ENCODE measurements around the gene C1QTNF2.

The C1QTNF2 gene

GRCh38 chr5:160370713-160371034 lies 248 bp upstream of the C1QTNF2 start:
- H3K4me3 ChIP-seq (ENCODE audit: low read length): peak overlapping the region; percentile 14
- DNase-seq: no peak
- no peak overlapping the region for H2BK120ac ChIP-seq (ENCODE audit: low read depth, low read length)
- no peak overlapping the region for H4K8ac ChIP-seq (ENCODE audit: low read depth, low read length)
- H3K27ac ChIP-seq (ENCODE audit: low read depth, low read length): no peak overlapping the region
- peak overlapping the region; percentile 12 for H3K56ac ChIP-seq (ENCODE audit: low read length)
- no peak overlapping the region for H2BK15ac ChIP-seq (replicated peaks; ENCODE audit: low read depth)
- H4K5ac ChIP-seq (ENCODE audit: low read length): no peak overlapping the region
- H3K4ac ChIP-seq (ENCODE audit: low read depth, low read length): no peak overlapping the region
- no peak overlapping the region for H2AK5ac ChIP-seq (ENCODE audit: low read length)
- H3K79me2 ChIP-seq (ENCODE audit: control insufficient read depth, insufficient read depth, low read length): no peaks in the 10 kb centered on the region
- no peaks in the 10 kb centered on the region for H3K79me1 ChIP-seq (ENCODE audit: low read length)
- peak overlapping the region; percentile 38 for H3K9ac ChIP-seq (ENCODE audit: low read length)
- no peaks in the 10 kb centered on the region for H3K36me3 ChIP-seq (ENCODE audit: control insufficient read depth, insufficient read depth, low read length)
- no peak overlapping the region for H3K23ac ChIP-seq (ENCODE audit: low read length)
- WGBS (ENCODE audit: extremely low coverage, insufficient coverage, low lambda C conversion rate): 100% methylated on average over 1 of the region's 12 CpGs
- no peak overlapping the region for H2BK5ac ChIP-seq (ENCODE audit: low read length)
- peaks cover 3% of the 10 kb centered on the region for H3K4me1 ChIP-seq (ENCODE audit: control insufficient read depth, low read depth, low read length)
- peak overlapping the region; percentile 54 for H3K4me2 ChIP-seq (ENCODE audit: low read length)
- no peak overlapping the region for H3K18ac ChIP-seq (ENCODE audit: low read length)
- peaks cover 8% of the 10 kb centered on the region for H3K27me3 ChIP-seq (ENCODE audit: insufficient read depth, low read length, poor library complexity)

GRCh38 chr5:160367885-160368284 lies 2.5 kb downstream of the C1QTNF2 start:
- no peak overlapping the region for H3K27ac ChIP-seq (ENCODE audit: low read depth, low read length)
- H3K18ac ChIP-seq (ENCODE audit: low read length): no peak overlapping the region
- no peak overlapping the region for H2BK15ac ChIP-seq (replicated peaks; ENCODE audit: low read depth)
- no peaks in the 10 kb centered on the region for H3K79me2 ChIP-seq (ENCODE audit: control insufficient read depth, insufficient read depth, low read length)
- H3K9ac ChIP-seq (ENCODE audit: low read length): no peak overlapping the region
- no peak overlapping the region for H3K56ac ChIP-seq (ENCODE audit: low read length)
- peaks cover 8% of the 10 kb centered on the region for H3K27me3 ChIP-seq (ENCODE audit: insufficient read depth, low read length, poor library complexity)
- H3K36me3 ChIP-seq (ENCODE audit: control insufficient read depth, insufficient read depth, low read length): no peaks in the 10 kb centered on the region
- no CpG with 5 or more reads among the region's 3 CpGs for WGBS (ENCODE audit: extremely low coverage, insufficient coverage, low lambda C conversion rate)
- H2AK5ac ChIP-seq (ENCODE audit: low read length): no peak overlapping the region
- H3K4ac ChIP-seq (ENCODE audit: low read depth, low read length): no peak overlapping the region
- H3K4me3 ChIP-seq (ENCODE audit: low read length): no peak overlapping the region
- no peak overlapping the region for H4K8ac ChIP-seq (ENCODE audit: low read depth, low read length)
- no peak overlapping the region for H2BK5ac ChIP-seq (ENCODE audit: low read length)
- no peak overlapping the region for H4K5ac ChIP-seq (ENCODE audit: low read length)
- peaks cover 3% of the 10 kb centered on the region for H3K4me1 ChIP-seq (ENCODE audit: control insufficient read depth, low read depth, low read length)
- no peaks in the 10 kb centered on the region for H3K79me1 ChIP-seq (ENCODE audit: low read length)
- no peak overlapping the region for H3K4me2 ChIP-seq (ENCODE audit: low read length)
- H2BK120ac ChIP-seq (ENCODE audit: low read depth, low read length): no peak overlapping the region
- DNase-seq: no peak
- no peak overlapping the region for H3K23ac ChIP-seq (ENCODE audit: low read length)

- Histone ChIP-seq H3K23ac (ENCODE audit: low read length) (no peak overlapping the region), H2BK120ac (ENCODE audit: low read depth, low read length) (no peak overlapping the region), H3K27me3 (ENCODE audit: insufficient read depth, low read length, poor library complexity) (peaks cover 8% of the 10 kb centered on the region), H2AK5ac (ENCODE audit: low read length) (no peak overlapping the region), H3K4me3 (ENCODE audit: low read length) (no peak overlapping the region), H3K4ac (ENCODE audit: low read depth, low read length) (no peak overlapping the region), H3K79me1 (ENCODE audit: low read length) (no peaks in the 10 kb centered on the region), H4K5ac (ENCODE audit: low read length) (no peak overlapping the region), H3K79me2 (ENCODE audit: control insufficient read depth, insufficient read depth, low read length) (no peaks in the 10 kb centered on the region), H3K18ac (ENCODE audit: low read length) (no peak overlapping the region), H4K8ac (ENCODE audit: low read depth, low read length) (no peak overlapping the region), H3K9ac (ENCODE audit: low read length) (no peak overlapping the region), H3K36me3 (ENCODE audit: control insufficient read depth, insufficient read depth, low read length) (no peaks in the 10 kb centered on the region), H2BK5ac (ENCODE audit: low read length) (no peak overlapping the region), H2BK15ac (replicated peaks; ENCODE audit: low read depth) (no peak overlapping the region), H3K27ac (ENCODE audit: low read depth, low read length) (no peak overlapping the region), H3K56ac (ENCODE audit: low read length) (no peak overlapping the region), H3K4me1 (ENCODE audit: control insufficient read depth, low read depth, low read length) (peaks cover 3% of the 10 kb centered on the region), H3K4me2 (ENCODE audit: low read length) (no peak overlapping the region)
- WGBS (ENCODE audit: extremely low coverage, insufficient coverage, low lambda C conversion rate): no CpG with 5 or more reads among the region's 2 CpGs
- no peak for DNase-seq
Measured at GRCh38 chr5:160367261-160367660, 3.2 kb downstream of the C1QTNF2 start.

GRCh38 chr5:160366230-160366629 lies 4.2 kb downstream of the C1QTNF2 start:
- Histone ChIP-seq H3K79me1 (ENCODE audit: low read length) (no peaks in the 10 kb centered on the region), H3K4me2 (ENCODE audit: low read length) (no peak overlapping the region), H3K9ac (ENCODE audit: low read length) (no peak overlapping the region), H3K56ac (ENCODE audit: low read length) (no peak overlapping the region), H2BK120ac (ENCODE audit: low read depth, low read length) (no peak overlapping the region), H2BK5ac (ENCODE audit: low read length) (no peak overlapping the region), H3K4me1 (ENCODE audit: control insufficient read depth, low read depth, low read length) (peaks cover 3% of the 10 kb centered on the region), H3K27ac (ENCODE audit: low read depth, low read length) (no peak overlapping the region), H3K4me3 (ENCODE audit: low read length) (no peak overlapping the region), H3K23ac (ENCODE audit: low read length) (no peak overlapping the region), H3K27me3 (ENCODE audit: insufficient read depth, low read length, poor library complexity) (peaks cover 8% of the 10 kb centered on the region), H4K8ac (ENCODE audit: low read depth, low read length) (no peak overlapping the region), H2BK15ac (replicated peaks; ENCODE audit: low read depth) (no peak overlapping the region), H3K18ac (ENCODE audit: low read length) (no peak overlapping the region), H3K79me2 (ENCODE audit: control insufficient read depth, insufficient read depth, low read length) (no peaks in the 10 kb centered on the region), H2AK5ac (ENCODE audit: low read length) (no peak overlapping the region), H4K5ac (ENCODE audit: low read length) (no peak overlapping the region), H3K36me3 (ENCODE audit: control insufficient read depth, insufficient read depth, low read length) (no peaks in the 10 kb centered on the region), H3K4ac (ENCODE audit: low read depth, low read length) (no peak overlapping the region)
- WGBS (ENCODE audit: extremely low coverage, insufficient coverage, low lambda C conversion rate): no CpG with 5 or more reads among the region's 2 CpGs
- no peak for DNase-seq

- Histone ChIP-seq H3K23ac (ENCODE audit: low read length) (no peak overlapping the region), H3K27ac (ENCODE audit: low read depth, low read length) (no peak overlapping the region)
Measured at GRCh38 chr5:160363660-160364395, 6.6 kb downstream of the C1QTNF2 start.

GRCh38 chr5:160363211-160363610 lies 7.2 kb downstream of the C1QTNF2 start:
- WGBS (ENCODE audit: extremely low coverage, insufficient coverage, low lambda C conversion rate): no CpG with 5 or more reads among the region's 3 CpGs
- no peaks in the 10 kb centered on the region for H3K79me2 ChIP-seq (ENCODE audit: control insufficient read depth, insufficient read depth, low read length)
- H2BK15ac ChIP-seq (replicated peaks; ENCODE audit: low read depth): no peak overlapping the region
- H4K8ac ChIP-seq (ENCODE audit: low read depth, low read length): no peak overlapping the region
- no peak overlapping the region for H3K4me2 ChIP-seq (ENCODE audit: low read length)
- H3K23ac ChIP-seq (ENCODE audit: low read length): no peak overlapping the region
- H3K56ac ChIP-seq (ENCODE audit: low read length): no peak overlapping the region
- no peak overlapping the region for H2AK5ac ChIP-seq (ENCODE audit: low read length)
- H3K9ac ChIP-seq (ENCODE audit: low read length): no peak overlapping the region
- no peak overlapping the region for H3K18ac ChIP-seq (ENCODE audit: low read length)
- no peak overlapping the region for H3K27ac ChIP-seq (ENCODE audit: low read depth, low read length)
- no peaks in the 10 kb centered on the region for H3K36me3 ChIP-seq (ENCODE audit: control insufficient read depth, insufficient read depth, low read length)
- DNase-seq: no peak
- no peak overlapping the region for H3K4me3 ChIP-seq (ENCODE audit: low read length)
- no peaks in the 10 kb centered on the region for H3K79me1 ChIP-seq (ENCODE audit: low read length)
- no peak overlapping the region for H2BK5ac ChIP-seq (ENCODE audit: low read length)
- H3K4ac ChIP-seq (ENCODE audit: low read depth, low read length): no peak overlapping the region
- H3K27me3 ChIP-seq (ENCODE audit: insufficient read depth, low read length, poor library complexity): no peaks in the 10 kb centered on the region
- no peak overlapping the region for H2BK120ac ChIP-seq (ENCODE audit: low read depth, low read length)
- peaks cover 5% of the 10 kb centered on the region for H3K4me1 ChIP-seq (ENCODE audit: control insufficient read depth, low read depth, low read length)
- H4K5ac ChIP-seq (ENCODE audit: low read length): no peak overlapping the region

More at GRCh38 chr5:160363660-160364395, 6.6 kb downstream of the C1QTNF2 start:
- peaks cover 5% of the 10 kb centered on the region for H3K4me1 ChIP-seq (ENCODE audit: control insufficient read depth, low read depth, low read length)
- no peak for DNase-seq
- no peaks in the 10 kb centered on the region for H3K79me1 ChIP-seq (ENCODE audit: low read length)
- no peak overlapping the region for H4K8ac ChIP-seq (ENCODE audit: low read depth, low read length)
- H3K27me3 ChIP-seq (ENCODE audit: insufficient read depth, low read length, poor library complexity): no peaks in the 10 kb centered on the region
- no peak overlapping the region for H3K9ac ChIP-seq (ENCODE audit: low read length)
- no peak overlapping the region for H4K5ac ChIP-seq (ENCODE audit: low read length)
- H3K4me3 ChIP-seq (ENCODE audit: low read length): no peak overlapping the region
- no peak overlapping the region for H2AK5ac ChIP-seq (ENCODE audit: low read length)
- no peaks in the 10 kb centered on the region for H3K79me2 ChIP-seq (ENCODE audit: control insufficient read depth, insufficient read depth, low read length)
- H3K4ac ChIP-seq (ENCODE audit: low read depth, low read length): no peak overlapping the region
- no peak overlapping the region for H3K18ac ChIP-seq (ENCODE audit: low read length)
- no peak overlapping the region for H2BK5ac ChIP-seq (ENCODE audit: low read length)
- H3K36me3 ChIP-seq (ENCODE audit: control insufficient read depth, insufficient read depth, low read length): no peaks in the 10 kb centered on the region
- no peak overlapping the region for H3K4me2 ChIP-seq (ENCODE audit: low read length)
- WGBS (ENCODE audit: extremely low coverage, insufficient coverage, low lambda C conversion rate): no CpG with 5 or more reads among the region's 13 CpGs
- H2BK120ac ChIP-seq (ENCODE audit: low read depth, low read length): no peak overlapping the region
- no peak overlapping the region for H2BK15ac ChIP-seq (replicated peaks; ENCODE audit: low read depth)
- no peak overlapping the region for H3K56ac ChIP-seq (ENCODE audit: low read length)
